Activated CD4-positive, CD25-positive, alpha-beta regulatory T cell treated with anti-CD3 and anti-CD28 coated beads, Interleukin-2, amount 50 U/mL, for 24 hours (primary cell): Measurements from ENCODE around the gene HNF1B.

Experiments
- ATAC-seq, 2 donors: fragments of 150-1000 bp; cut with Tn5 transposase; one replicate each; pipeline ENCODE4 v1.10.0; 2021; ENCODE audit warnings: mild to moderate bottlenecking in 1 of 2, moderate library complexity in 1 of 2

The HNF1B gene

GRCh38 chr17:37732316-37732715 is 12.5 kb downstream of the HNF1B start:
- no peak for ATAC-seq

- ATAC-seq: no peak
These were observed 13.8 kb downstream of the HNF1B start for GRCh38 chr17:37731056-37731455.

GRCh38 chr17:37729905-37730304 is 15.0 kb downstream of the HNF1B start:
- ATAC-seq: no peak

GRCh38 chr17:37726891-37727675 is 17.8 kb downstream of the HNF1B start:
- ATAC-seq: no peak

GRCh38 chr17:37726248-37726647 is 18.6 kb downstream of the HNF1B start:
- ATAC-seq: no peak

- ATAC-seq: no peak
These were observed 19.2 kb downstream of the HNF1B start for GRCh38 chr17:37725601-37726146.

- no peak for ATAC-seq
These were observed 19.8 kb downstream of the HNF1B start for GRCh38 chr17:37725021-37725595.

- no peak for ATAC-seq
These were observed 23.9 kb downstream of the HNF1B start for GRCh38 chr17:37720989-37721388.

- ATAC-seq: no peak
These were observed 25.0 kb downstream of the HNF1B start for GRCh38 chr17:37719866-37720265.

GRCh38 chr17:37718324-37719048 is 26.4 kb downstream of the HNF1B start:
- no peak for ATAC-seq

GRCh38 chr17:37717627-37718323 is 27.1 kb downstream of the HNF1B start:
- ATAC-seq: no peak

GRCh38 chr17:37714897-37715296 is 30.0 kb downstream of the HNF1B start:
- ATAC-seq: no peak

GRCh38 chr17:37713624-37714023 is 31.2 kb downstream of the HNF1B start:
- ATAC-seq: no peak

- ATAC-seq: no peak
These were observed 31.8 kb downstream of the HNF1B start for GRCh38 chr17:37713028-37713431.

- no peak for ATAC-seq
These were observed 33.7 kb downstream of the HNF1B start for GRCh38 chr17:37711113-37711512.

GRCh38 chr17:37710344-37710886 is 34.4 kb downstream of the HNF1B start:
- ATAC-seq: no peak

- ATAC-seq: no peak
These were observed 36.1 kb downstream of the HNF1B start for GRCh38 chr17:37708616-37709212.

- no peak for ATAC-seq
These were observed 36.7 kb downstream of the HNF1B start for GRCh38 chr17:37708008-37708615.

GRCh38 chr17:37706446-37706845 is 38.4 kb downstream of the HNF1B start:
- ATAC-seq: no peak

- ATAC-seq: no peak
These were observed 42.3 kb downstream of the HNF1B start for GRCh38 chr17:37702598-37702997.

- no peak for ATAC-seq
These were observed 43.4 kb downstream of the HNF1B start for GRCh38 chr17:37701496-37701898.

GRCh38 chr17:37700881-37701280 is 44.0 kb downstream of the HNF1B start:
- no peak for ATAC-seq
